ENCODE results near the gene EPAS1. TPM values are rescaled to one million over a fixed set of nuclear protein-coding genes. Genes with fewer than 3 reads are reported as not detected.

The EPAS1 gene
- total and polyA plus RNA-seq, 9 of the 15 experiments (the other 6 are each of a cell fraction or from before 2014, with no cell fraction given): 0.25 to 11.2 (median 4.1) TPM

- TF ChIP-seq HINFP (tag; conservative IDR thresholded peaks at IDR 0.05; ENCODE audit: low read depth): no peak
- TF ChIP-seq ETV1 (tag; conservative IDR thresholded peaks at IDR 0.05; ENCODE audit: low read depth): 0 out of 2 replicates have a peak, but pooled peaks have one; percentile 24
- TF ChIP-seq BACH1 (tag; IDR thresholded peaks at IDR 0.05): 0 out of 2 replicates have a peak, but pooled peaks have one; percentile 23
- TF ChIP-seq HDAC8 (tag; IDR thresholded peaks at IDR 0.05): no peak; the same call in 1 of the 2 replicates
- no peak for TF ChIP-seq KLF1 (tag; IDR thresholded peaks at IDR 0.05)
- no peak for TF ChIP-seq CXXC5 (CRISPR knock-in tag; IDR thresholded peaks at IDR 0.05)
- peak; percentile 26 for TF ChIP-seq RBM25 (IDR thresholded peaks at IDR 0.05; ENCODE audit: low read depth, low read length, severe bottlenecking)
- no peak for TF ChIP-seq AFF4 (CRISPR knock-in tag; IDR thresholded peaks at IDR 0.05)
- 0 out of 2 replicates have a peak, but pooled peaks have one; percentile 30 for TF ChIP-seq SPI1 (IDR thresholded peaks at IDR 0.05; ENCODE audit: borderline replicate concordance, low read depth, low read length)
Measured at GRCh38 chr2:46273225-46273863, 23.9 kb upstream of the EPAS1 start (continued).
